Tibial nerve (tissue), 4 donors: ENCODE results near the gene NWD2. TPM values are rescaled to one million over a fixed set of nuclear protein-coding genes. Genes with fewer than 3 reads are reported as not detected.

Source experiments
- DNase-seq, 2 donors: peaks; one replicate each; pipeline ENCODE4 v3.0.0-alpha.2; 2019; ENCODE audit warnings: low spot score in 2 of 2
- H3K27ac ChIP-seq, 4 donors: fragments of 200-600 bp; sonication (generic) in 3 of 4; one replicate each; pipeline ENCODE4 v1.5.1; 2017 to 2019; ENCODE audit warnings: mild to moderate bottlenecking in 1 of 4
- H3K27me3 ChIP-seq, 2 donors: fragments of 200-600 bp; sonication (generic) in 1 of 2; one replicate each; pipeline versions ENCODE4 v1.5.1 to v1.6.0; 2017 to 2019
- H3K36me3 ChIP-seq, 3 donors: fragments of 200-600 bp; sonication (generic); one replicate each; pipeline ENCODE4 v1.5.1; 2018 to 2019
- H3K4me1 ChIP-seq, 4 donors: fragments of 200-600 bp; sonication (generic) in 3 of 4; one replicate each; pipeline ENCODE4 v1.5.1; 2017 to 2019
- H3K4me3 ChIP-seq, 4 donors: fragments of 200-600 bp; sonication (generic) in 3 of 4; one replicate each; pipeline ENCODE4 v1.5.1; 2017 to 2019; ENCODE audit warnings: mild to moderate bottlenecking in 1 of 4, moderate library complexity in 1 of 4
- H3K9me3 ChIP-seq, 4 donors: fragments of 200-600 bp; sonication (generic) in 3 of 4; one replicate each; pipeline ENCODE4 v1.5.1; 2017 to 2019
- EP300 ChIP-seq, 2 donors: sonication (generic); formaldehyde crosslinking; IDR thresholded peaks; one replicate each; pipeline ENCODE4 v1.6.1; 2017; ENCODE audit warnings: antibody characterized with exemption in 2 of 2, mild to moderate bottlenecking in 1 of 2
- POLR2A ChIP-seq, 2 donors: fragments of 450-650 bp; IDR thresholded peaks; one replicate each; pipeline ENCODE4 v1.6.1; 2017; ENCODE audit warnings: antibody characterized with exemption in 2 of 2, mild to moderate bottlenecking in 2 of 2, moderate library complexity in 2 of 2
- WGBS, 2 donors: methylation state at CpG; one replicate each; pipeline ENCODE4 v1.1.5; 2018; 5-methylcytosine and 5-hydroxymethylcytosine counted together
- total RNA-seq, 4 donors: library from RNA; depleted of rRNA; stranded (reverse); fragments of >200 nt; gene quantifications; one replicate each; pipeline ENCODE4 v1.1.0, GENCODE V29; 2016
- TF ChIP-seq, protein P1 (sequence below), 5 experiments: fragments of 200-600 bp in 3 of 5; fragments of 450-650 bp in 2 of 5; sonication (generic) in 3 of 5; IDR thresholded peaks; one replicate each; pipeline ENCODE4 v1.5.1; 2016 to 2019; ENCODE audit warnings: antibody characterized with exemption in 5 of 5, mild to moderate bottlenecking in 3 of 5, moderate library complexity in 2 of 5

The NWD2 gene
- total RNA-seq, 4 donors from 2014 or later: 0.30 to 1.1 (median 0.84) TPM; not detected in 1

DNA sequence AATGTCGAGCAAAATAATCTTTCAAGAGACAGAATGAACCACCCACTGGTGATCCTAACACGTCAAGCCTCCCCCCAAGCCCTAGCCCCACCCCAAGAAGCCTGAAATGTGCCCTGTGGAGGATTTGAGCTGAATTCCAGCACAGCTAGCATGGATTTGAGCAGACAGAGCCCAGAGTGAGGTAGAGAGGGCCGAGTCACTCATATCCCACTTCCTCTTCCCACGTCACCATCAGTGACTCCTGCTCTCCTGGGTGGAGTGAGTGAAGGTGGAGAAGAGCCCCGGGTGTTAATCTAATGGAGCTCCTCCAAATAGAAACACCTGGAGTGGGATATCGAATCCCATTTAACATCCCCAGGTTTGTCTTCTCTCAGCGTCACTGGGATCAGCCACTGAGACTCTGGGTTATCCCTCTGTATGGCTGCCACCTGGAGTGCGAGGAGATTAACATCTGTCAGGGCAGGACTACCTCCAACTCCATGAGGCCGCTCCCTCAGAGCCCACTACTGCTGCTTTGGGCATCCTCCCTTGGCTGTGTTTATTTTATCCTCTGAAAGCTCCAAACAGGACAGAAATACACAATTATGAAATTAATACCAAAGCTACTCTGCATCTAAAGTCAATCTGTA is 136.6 kb downstream of the NWD2 start:
- DNase-seq: no peak
- no peak overlapping the region for H3K4me3 ChIP-seq
- no peak overlapping the region for H3K27ac ChIP-seq
- 79 to 82% methylated on average over 9 of the region's 9 CpGs for WGBS, 2 donors
- H3K9me3 ChIP-seq: no peaks in the 10 kb centered on the region
- peaks cover 0 to 6% (median 1%) of the 10 kb centered on the region in 4 donors for H3K4me1 ChIP-seq
- no peaks in the 10 kb centered on the region for H3K36me3 ChIP-seq
- H3K27me3 ChIP-seq: no peaks in the 10 kb centered on the region
- no peak for TF ChIP-seq EP300 (IDR thresholded peaks at IDR 0.05)
- TF ChIP-seq, protein P1, sequence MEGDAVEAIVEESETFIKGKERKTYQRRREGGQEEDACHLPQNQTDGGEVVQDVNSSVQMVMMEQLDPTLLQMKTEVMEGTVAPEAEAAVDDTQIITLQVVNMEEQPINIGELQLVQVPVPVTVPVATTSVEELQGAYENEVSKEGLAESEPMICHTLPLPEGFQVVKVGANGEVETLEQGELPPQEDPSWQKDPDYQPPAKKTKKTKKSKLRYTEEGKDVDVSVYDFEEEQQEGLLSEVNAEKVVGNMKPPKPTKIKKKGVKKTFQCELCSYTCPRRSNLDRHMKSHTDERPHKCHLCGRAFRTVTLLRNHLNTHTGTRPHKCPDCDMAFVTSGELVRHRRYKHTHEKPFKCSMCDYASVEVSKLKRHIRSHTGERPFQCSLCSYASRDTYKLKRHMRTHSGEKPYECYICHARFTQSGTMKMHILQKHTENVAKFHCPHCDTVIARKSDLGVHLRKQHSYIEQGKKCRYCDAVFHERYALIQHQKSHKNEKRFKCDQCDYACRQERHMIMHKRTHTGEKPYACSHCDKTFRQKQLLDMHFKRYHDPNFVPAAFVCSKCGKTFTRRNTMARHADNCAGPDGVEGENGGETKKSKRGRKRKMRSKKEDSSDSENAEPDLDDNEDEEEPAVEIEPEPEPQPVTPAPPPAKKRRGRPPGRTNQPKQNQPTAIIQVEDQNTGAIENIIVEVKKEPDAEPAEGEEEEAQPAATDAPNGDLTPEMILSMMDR (IDR thresholded peaks at IDR 0.05): no peak

DNA sequence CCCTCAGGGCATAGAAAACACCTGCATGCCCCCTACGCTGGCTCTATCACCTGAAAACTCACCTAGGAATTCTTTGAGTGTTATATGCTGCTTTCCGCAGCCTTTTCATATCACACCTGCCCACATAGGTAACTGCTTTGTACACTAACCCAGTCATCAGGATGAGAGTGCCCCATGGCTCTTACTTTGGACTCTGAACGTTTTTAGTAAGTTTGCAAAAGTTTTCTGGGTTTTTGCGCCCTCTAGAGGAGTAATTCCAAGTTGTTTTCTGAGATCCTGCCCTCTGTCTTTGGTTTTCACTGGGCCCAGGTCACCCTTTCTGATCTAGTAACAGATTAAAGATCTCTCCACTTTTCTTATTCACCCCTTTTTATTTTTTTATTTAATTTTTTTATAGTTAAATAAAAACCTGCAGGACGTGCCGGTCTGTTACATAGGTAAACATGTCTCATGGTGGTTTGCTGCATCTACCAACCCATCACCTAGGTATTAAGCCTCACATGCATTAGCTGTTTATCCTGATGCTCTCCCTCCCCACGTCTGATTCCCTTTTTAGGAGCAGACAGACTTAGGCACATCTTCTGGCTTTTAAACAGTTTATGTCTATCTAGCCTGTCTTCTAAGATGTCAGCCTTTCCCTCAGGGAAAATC is 139.2 kb downstream of the NWD2 start:
- no peak overlapping the region for H3K27ac ChIP-seq
- H3K9me3 ChIP-seq: no peaks in the 10 kb centered on the region
- peak in 1 of 2 donors; percentile 13 for DNase-seq
- H3K36me3 ChIP-seq: no peaks in the 10 kb centered on the region
- H3K4me1 ChIP-seq: peaks cover 0 to 1% (median under 1%) of the 10 kb centered on the region in 4 donors
- 45 to 51% methylated on average over 7 of the region's 7 CpGs for WGBS, 2 donors
- TF ChIP-seq, protein P1 (IDR thresholded peaks at IDR 0.05): peak in 4 of 5 experiments; percentile 21 to 31 (median 29)
- no peak for TF ChIP-seq EP300 (IDR thresholded peaks at IDR 0.05)
- no peak for TF ChIP-seq POLR2A (IDR thresholded peaks at IDR 0.05)
- no peak overlapping the region for H3K4me3 ChIP-seq
- no peaks in the 10 kb centered on the region for H3K27me3 ChIP-seq

DNA sequence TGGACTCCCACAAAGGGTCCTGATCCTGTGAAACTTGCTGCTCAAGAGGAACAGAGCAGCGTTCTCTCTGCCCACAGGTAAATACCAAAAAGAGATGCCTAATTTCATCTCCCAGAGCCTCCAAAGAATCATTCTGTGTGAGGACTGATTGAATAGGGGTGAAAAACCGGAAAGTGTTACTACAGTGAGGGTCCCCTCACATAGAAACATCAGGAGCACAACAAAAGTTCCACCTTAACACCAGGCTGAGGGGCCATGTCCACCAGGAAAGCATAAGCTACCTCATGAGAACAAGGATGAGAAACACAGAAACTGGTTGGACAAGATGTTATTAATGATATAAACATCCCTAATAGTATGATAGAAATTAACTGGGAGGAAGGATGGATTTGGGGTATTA is 140.9 kb downstream of the NWD2 start:
- Histone ChIP-seq H3K27ac (no peak overlapping the region), H3K4me1 (no peaks in the 10 kb centered on the region), H3K27me3 (no peaks in the 10 kb centered on the region), H3K9me3 (no peaks in the 10 kb centered on the region), H3K36me3 (no peaks in the 10 kb centered on the region), H3K4me3 (no peak overlapping the region)
- DNase-seq: no peak
- TF ChIP-seq EP300 (IDR thresholded peaks at IDR 0.05): no peak
- no peak for TF ChIP-seq POLR2A (IDR thresholded peaks at IDR 0.05)
- TF ChIP-seq, protein P1 (IDR thresholded peaks at IDR 0.05): no peak
- 82 to 88% methylated on average over 2 of the region's 2 CpGs for WGBS, 2 donors

DNA sequence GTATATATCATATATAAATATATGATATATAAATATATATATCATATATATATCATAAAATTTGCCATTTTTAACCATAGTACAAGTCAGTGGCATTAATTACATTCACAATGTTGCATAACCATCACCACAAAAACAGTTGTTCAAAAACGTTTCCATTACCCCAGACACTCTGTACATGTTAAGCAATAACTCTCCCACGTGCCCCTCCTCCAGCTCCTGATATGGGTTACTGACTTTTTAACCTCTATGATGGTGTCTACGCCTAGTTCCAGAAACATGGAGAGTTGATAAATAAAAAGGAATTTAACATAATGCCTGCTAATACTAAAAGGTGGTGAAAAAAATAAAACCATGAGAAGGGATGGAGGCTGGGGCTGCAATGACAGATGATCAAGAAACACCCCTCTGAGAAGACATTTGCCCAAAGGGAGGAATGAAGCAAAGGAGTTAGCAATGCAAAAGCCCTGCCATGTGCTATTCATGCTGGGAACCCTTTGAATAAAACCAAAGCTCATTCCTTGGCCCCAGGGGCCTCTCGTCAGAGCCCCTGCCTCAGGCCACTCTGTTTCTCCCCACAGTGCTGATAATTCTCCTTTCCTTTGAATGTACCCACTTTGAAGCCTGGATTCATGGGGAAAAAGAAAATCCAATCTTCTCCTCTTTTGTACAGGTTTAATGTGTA is 144.3 kb downstream of the NWD2 start:
- no peaks in the 10 kb centered on the region for H3K9me3 ChIP-seq
- H3K27ac ChIP-seq: no peak overlapping the region
- no peak for DNase-seq
- H3K27me3 ChIP-seq: no peaks in the 10 kb centered on the region
- WGBS, 2 donors: 54 to 61% methylated on average over 4 of the region's 4 CpGs
- TF ChIP-seq POLR2A (IDR thresholded peaks at IDR 0.05) (no peak), EP300 (IDR thresholded peaks at IDR 0.05) (no peak)
- TF ChIP-seq, protein P1 (IDR thresholded peaks at IDR 0.05): no peak
- H3K36me3 ChIP-seq: no peaks in the 10 kb centered on the region
- H3K4me1 ChIP-seq: peaks cover 0 to 12% (median 2%) of the 10 kb centered on the region in 4 donors
- no peak overlapping the region for H3K4me3 ChIP-seq

DNA sequence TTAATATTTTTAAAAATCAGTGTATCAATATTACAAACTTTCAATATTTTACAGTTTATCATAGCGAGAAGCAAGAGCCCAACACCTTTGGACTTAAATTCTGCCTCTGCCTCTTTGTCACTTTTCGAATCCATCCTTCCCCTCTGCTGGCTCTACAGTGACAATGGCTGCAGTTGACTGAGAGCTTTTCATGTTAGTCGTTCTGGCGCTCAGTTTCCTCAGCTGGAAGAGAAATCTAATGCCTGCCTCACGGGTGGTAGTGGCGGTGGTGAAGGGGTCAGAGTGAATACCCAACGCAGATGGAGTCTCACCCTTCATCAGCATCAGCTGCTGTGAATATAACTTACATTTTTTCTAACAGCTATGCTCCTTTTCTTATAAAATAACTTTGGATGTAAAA is 144.8 kb downstream of the NWD2 start:
- Histone ChIP-seq H3K27me3 (no peaks in the 10 kb centered on the region), H3K36me3 (no peaks in the 10 kb centered on the region), H3K4me3 (no peak overlapping the region), H3K27ac (no peak overlapping the region), H3K4me1 (peaks cover 0 to 12% (median 2%) of the 10 kb centered on the region in 4 donors), H3K9me3 (no peaks in the 10 kb centered on the region)
- no peak for DNase-seq
- TF ChIP-seq, protein P1 (IDR thresholded peaks at IDR 0.05): no peak
- no peak for TF ChIP-seq EP300 (IDR thresholded peaks at IDR 0.05)
- no peak for TF ChIP-seq POLR2A (IDR thresholded peaks at IDR 0.05)
- WGBS, 2 donors: 76 to 81% methylated on average over 7 of the region's 7 CpGs
